Osteocyte (in vitro differentiated cells): ENCODE data around the gene ABCA6. TPM values are rescaled to one million over a fixed set of nuclear protein-coding genes. Genes with fewer than 3 reads are reported as not detected.

ENCODE experiments used
- DNase-seq: peaks from one replicate; pipeline ENCODE4 v3.0.0; 2021; ENCODE audit warnings: mixed read lengths; ENCODE audit not compliant: unreplicated experiment; ENCODE audit errors: extremely low spot score
- H3K27ac Mint-ChIP-seq: one replicate; pipeline ENCODE4 v1.8.0; 2021; ENCODE audit warnings: mild to moderate bottlenecking, mixed read lengths; ENCODE audit not compliant: unreplicated experiment
- H3K27me3 Mint-ChIP-seq: one replicate; pipeline ENCODE4 v1.8.0; 2021; ENCODE audit warnings: mixed read lengths; ENCODE audit not compliant: unreplicated experiment
- H3K36me3 Mint-ChIP-seq: one replicate; pipeline ENCODE4 v1.8.0; 2021; ENCODE audit warnings: mixed read lengths; ENCODE audit not compliant: unreplicated experiment
- H3K4me1 Mint-ChIP-seq: one replicate; pipeline ENCODE4 v1.8.0; 2021; ENCODE audit warnings: mixed read lengths; ENCODE audit not compliant: unreplicated experiment
- H3K4me3 Mint-ChIP-seq: one replicate; pipeline ENCODE4 v1.8.0; 2021; ENCODE audit warnings: mild to moderate bottlenecking, moderate library complexity, mixed read lengths; ENCODE audit not compliant: unreplicated experiment
- H3K9me3 Mint-ChIP-seq: one replicate; pipeline ENCODE4 v1.8.0; 2021; ENCODE audit warnings: mixed read lengths; ENCODE audit not compliant: unreplicated experiment
- total RNA-seq: library from RNA; stranded (reverse); gene quantifications from 2 replicates; pipeline ENCODE4 v1.2.1, GENCODE V29; 2021
- TF ChIP-seq, protein P1 (sequence below): fragments of 200-600 bp; sonication (generic); IDR thresholded peaks from 2 replicates; pipeline ENCODE4 v1.5.0; 2021; ENCODE audit warnings: antibody characterized with exemption, mild to moderate bottlenecking, moderate library complexity

ABCA6 gene
- total RNA-seq, 1 donor from 2014 or later, result 1.2 TPM

DNA sequence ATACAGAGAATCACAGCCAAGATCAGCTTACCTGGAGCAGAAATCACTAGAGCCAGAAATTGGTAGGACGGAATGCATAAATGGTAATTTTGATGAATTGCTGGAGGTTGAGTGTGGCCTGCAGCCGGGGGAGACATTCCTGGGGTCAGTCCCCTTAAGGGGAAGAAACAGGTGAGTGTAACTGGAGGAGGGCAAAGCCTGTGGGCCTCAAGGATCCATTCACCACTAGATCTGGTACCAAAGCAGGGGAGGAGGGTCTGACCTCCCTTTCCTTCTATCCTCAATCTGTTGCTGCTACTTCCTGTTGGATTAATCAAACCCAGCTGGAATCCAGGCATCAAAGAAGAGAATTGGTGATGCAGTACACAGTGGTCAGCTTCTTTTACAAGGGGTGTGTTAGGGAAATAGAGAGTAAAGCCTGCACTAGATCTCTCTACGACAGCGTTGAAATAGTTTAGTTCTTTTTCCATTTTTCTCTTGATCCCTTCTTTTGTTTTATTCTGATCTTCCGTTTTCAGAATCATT, 72.4 kb downstream of the ABCA6 start:
- H3K4me3 Mint-ChIP-seq, result no peak overlapping the region
- H3K27ac Mint-ChIP-seq, result no peak overlapping the region

DNA sequence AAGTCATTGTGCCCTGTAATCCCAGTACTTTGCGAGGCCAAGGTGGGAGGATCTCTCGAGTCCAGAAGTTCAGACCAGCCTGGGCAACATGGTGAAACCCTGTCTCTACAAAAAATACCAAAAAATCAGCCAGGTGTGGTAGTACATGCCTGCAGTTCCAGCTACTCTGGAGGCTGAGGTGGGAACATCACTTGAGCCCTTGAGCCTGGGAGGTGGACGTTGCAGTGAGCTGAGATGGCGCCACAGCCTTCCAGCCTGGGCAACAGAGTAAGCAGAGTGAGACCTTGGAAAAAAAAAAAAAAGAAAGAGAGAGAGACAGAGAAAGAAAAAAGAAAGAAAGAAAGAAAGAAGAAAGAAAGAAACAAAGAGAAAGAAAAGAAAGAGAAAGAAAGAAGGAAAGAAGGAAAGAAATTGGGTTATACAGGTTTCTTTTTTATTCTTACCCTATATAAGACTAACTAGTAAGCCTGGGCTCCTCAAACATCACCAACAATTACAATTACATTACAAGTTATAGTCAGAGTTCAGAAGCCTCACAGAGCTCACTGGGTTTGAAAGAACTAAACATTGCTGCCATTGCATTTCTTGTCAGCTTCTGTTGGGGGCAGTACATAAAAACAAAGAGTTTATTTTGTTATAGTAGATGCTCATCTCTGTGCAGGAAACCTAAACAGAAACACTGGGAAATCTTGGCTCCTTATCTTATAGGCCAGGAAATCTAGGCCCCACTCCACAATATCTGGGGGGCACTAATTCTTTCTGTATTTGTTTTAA, 74.2 kb downstream of the ABCA6 start:
- Mint-ChIP-seq H3K9me3 (no peaks in the 10 kb centered on the region), H3K27me3 (no peaks in the 10 kb centered on the region), H3K4me3 (no peak overlapping the region), H3K27ac (no peak overlapping the region), H3K4me1 (peaks cover 32% of the 10 kb centered on the region), H3K36me3 (no peaks in the 10 kb centered on the region)
- no peak for DNase-seq
- TF ChIP-seq, protein P1, sequence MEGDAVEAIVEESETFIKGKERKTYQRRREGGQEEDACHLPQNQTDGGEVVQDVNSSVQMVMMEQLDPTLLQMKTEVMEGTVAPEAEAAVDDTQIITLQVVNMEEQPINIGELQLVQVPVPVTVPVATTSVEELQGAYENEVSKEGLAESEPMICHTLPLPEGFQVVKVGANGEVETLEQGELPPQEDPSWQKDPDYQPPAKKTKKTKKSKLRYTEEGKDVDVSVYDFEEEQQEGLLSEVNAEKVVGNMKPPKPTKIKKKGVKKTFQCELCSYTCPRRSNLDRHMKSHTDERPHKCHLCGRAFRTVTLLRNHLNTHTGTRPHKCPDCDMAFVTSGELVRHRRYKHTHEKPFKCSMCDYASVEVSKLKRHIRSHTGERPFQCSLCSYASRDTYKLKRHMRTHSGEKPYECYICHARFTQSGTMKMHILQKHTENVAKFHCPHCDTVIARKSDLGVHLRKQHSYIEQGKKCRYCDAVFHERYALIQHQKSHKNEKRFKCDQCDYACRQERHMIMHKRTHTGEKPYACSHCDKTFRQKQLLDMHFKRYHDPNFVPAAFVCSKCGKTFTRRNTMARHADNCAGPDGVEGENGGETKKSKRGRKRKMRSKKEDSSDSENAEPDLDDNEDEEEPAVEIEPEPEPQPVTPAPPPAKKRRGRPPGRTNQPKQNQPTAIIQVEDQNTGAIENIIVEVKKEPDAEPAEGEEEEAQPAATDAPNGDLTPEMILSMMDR, result no peak

More for the DNA sequence above, 72.4 kb downstream of the ABCA6 start:
- TF ChIP-seq, protein P1, result no peak
- Mint-ChIP-seq H3K9me3 (peaks cover 4% of the 10 kb centered on the region), H3K36me3 (no peaks in the 10 kb centered on the region), H3K27me3 (no peaks in the 10 kb centered on the region), H3K4me1 (peaks cover 28% of the 10 kb centered on the region)
- no peak for DNase-seq

DNA sequence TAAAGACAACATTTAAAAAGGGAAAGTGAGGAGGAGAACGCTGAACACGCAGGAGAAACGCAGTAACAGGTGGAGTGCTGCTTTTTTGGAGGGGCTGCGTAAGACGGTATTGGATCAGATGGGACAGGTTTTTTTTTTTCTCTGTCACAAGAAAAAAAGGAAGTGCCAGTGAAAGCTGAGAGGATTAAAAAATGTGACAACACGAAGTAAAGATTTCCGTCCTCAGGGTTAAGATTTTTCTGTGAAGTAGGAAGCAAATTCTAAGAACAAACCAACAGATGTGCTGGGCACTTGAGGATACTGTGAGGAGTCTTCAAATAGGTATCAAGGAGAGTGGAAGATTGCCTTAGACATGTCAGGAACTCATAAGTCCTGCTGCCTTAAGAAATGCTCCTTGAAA, 75.2 kb downstream of the ABCA6 start:
- no peaks in the 10 kb centered on the region for H3K36me3 Mint-ChIP-seq
- H3K27me3 Mint-ChIP-seq, result no peaks in the 10 kb centered on the region
- no peak for DNase-seq
- H3K4me3 Mint-ChIP-seq, result no peak overlapping the region
- peaks cover 39% of the 10 kb centered on the region for H3K4me1 Mint-ChIP-seq
- H3K27ac Mint-ChIP-seq, result no peak overlapping the region
- H3K9me3 Mint-ChIP-seq, result no peaks in the 10 kb centered on the region
- TF ChIP-seq, protein P1, result no peak

DNA sequence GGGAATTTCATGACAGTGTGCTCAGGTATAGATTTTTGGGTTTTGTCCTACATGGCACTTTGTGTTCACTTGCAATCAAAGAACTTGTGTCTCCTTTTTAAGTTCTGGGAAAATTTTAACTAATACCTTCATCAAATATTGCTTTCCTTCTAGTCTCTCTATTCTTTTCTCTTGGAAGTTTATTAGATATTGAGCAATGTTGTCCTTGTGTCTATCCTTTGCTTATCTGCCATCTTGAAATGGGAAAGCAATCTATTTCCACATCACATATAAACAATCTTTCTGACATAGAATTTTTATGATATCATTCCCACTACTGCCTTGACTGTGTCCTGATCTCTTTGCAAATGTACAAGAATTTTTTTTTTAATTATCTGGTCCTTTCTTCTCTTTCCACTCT, 76.6 kb downstream of the ABCA6 start:
- TF ChIP-seq, protein P1, result no peak
- no peak overlapping the region for H3K4me3 Mint-ChIP-seq
- H3K27ac Mint-ChIP-seq, result no peak overlapping the region
- H3K36me3 Mint-ChIP-seq, result no peaks in the 10 kb centered on the region
- no peak for DNase-seq
- H3K4me1 Mint-ChIP-seq, result peaks cover 44% of the 10 kb centered on the region
- no peaks in the 10 kb centered on the region for H3K27me3 Mint-ChIP-seq
- no peaks in the 10 kb centered on the region for H3K9me3 Mint-ChIP-seq

DNA sequence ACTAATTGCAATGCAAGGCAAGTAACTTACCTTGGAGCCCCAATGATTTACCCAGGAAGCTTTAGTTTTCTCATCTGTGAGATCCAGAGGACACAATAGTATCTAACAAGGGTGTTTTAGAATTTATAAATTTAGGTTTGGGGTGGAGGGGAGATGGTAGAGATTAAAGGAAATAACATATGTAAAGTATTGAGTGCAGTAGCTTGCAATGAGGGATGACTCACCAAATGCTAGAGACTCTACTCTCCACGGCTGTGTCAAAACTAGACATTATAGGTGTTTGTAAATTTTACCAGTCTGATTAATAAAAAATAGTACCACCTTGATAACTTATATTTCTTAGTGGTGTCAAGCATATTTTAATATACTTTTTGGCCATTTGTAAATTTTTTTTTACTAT, 77.2 kb downstream of the ABCA6 start:
- no peaks in the 10 kb centered on the region for H3K9me3 Mint-ChIP-seq
- H3K4me1 Mint-ChIP-seq, result peaks cover 48% of the 10 kb centered on the region
- H3K27ac Mint-ChIP-seq, result no peak overlapping the region
- no peak overlapping the region for H3K4me3 Mint-ChIP-seq
- no peaks in the 10 kb centered on the region for H3K36me3 Mint-ChIP-seq
- TF ChIP-seq, protein P1, result no peak
- DNase-seq, result no peak
- no peaks in the 10 kb centered on the region for H3K27me3 Mint-ChIP-seq
